Inflammatory macrophage (primary cell): ENCODE data around the gene SAP30L.

Source experiments
- DNase-seq, 2 donors: peaks; one replicate each; pipeline ENCODE4 v3.0.0-alpha.2; 2020 to 2022
- total RNA-seq, 18 experiments: gene quantifications; one replicate each; lab custom pipeline; 2026; ENCODE audit warnings: mixed read lengths in 6 of 18, inconsistent platforms in 2 of 18; lab: John Stamatoyannopoulos, UW

SAP30L gene, protein sequence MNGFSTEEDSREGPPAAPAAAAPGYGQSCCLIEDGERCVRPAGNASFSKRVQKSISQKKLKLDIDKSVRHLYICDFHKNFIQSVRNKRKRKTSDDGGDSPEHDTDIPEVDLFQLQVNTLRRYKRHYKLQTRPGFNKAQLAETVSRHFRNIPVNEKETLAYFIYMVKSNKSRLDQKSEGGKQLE
- 12.9 to 34.0 (median 20.9) reads per million in 18 experiments for total RNA-seq

DNA sequence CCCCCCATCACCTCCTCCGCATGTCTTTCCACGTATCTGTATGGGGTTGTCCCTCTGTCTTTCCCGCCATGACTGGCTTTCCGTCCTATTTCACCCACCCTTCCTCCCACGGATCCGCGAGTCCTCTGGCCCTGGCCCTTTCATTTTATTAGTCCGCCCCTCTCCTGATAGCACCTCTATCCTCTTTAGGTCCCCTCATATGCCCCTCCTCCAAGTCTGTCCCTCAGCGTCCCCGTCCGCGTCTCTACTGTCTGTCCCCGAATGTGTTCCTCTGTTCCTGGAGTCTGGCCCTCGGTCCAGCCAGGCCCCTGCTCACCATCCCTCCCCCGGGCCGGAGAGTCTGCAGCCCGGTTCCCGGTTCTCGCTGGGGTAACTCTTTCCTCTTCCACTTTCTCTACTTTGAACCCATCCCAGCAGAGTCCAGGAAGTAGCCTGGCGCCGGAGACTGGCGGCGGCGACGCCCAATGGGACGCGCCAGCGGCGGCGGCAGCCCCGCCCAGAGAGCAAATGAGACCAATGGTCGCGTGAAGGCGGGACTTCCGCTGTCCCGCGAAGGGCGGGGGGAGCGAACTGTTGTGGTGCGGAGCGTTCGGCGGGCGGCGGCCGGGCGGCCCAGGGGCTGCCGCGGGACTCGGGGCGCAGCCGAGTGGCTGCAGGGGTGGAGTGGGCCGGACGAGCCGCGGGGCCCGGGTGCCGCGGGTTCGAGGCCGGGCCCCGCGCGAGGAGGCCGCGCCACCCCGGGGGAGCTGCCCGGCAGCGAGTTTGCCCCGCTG, at the start of gene SAP30L:
SAP30L (plus strand) TSS at position 576 of the 773 bp plus-strand sequence. CDS start 608 bp downstream, outside the sequence.
- peak; percentile 97 to 98 for DNase-seq

DNA sequence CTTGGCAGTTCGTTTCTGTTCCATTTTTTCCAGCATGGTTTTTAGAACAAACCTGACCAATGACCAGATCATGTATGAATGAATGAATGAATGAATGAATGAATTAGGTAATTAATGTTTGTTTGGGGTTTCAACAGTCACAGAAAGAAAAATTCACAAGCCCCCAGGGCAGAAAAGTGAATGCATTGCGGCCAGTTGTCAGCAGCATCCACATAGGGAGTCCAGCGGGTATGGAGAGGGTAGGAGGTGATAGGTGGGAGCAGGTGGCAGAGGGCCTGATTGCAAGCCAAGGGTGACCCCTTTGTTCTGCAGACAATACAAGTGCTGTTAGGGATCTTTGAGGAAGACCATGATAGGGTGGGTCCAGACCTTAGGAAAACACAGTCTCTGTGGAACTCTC, 49.7 kb upstream of the SAP30L start:
- no peak for DNase-seq

DNA sequence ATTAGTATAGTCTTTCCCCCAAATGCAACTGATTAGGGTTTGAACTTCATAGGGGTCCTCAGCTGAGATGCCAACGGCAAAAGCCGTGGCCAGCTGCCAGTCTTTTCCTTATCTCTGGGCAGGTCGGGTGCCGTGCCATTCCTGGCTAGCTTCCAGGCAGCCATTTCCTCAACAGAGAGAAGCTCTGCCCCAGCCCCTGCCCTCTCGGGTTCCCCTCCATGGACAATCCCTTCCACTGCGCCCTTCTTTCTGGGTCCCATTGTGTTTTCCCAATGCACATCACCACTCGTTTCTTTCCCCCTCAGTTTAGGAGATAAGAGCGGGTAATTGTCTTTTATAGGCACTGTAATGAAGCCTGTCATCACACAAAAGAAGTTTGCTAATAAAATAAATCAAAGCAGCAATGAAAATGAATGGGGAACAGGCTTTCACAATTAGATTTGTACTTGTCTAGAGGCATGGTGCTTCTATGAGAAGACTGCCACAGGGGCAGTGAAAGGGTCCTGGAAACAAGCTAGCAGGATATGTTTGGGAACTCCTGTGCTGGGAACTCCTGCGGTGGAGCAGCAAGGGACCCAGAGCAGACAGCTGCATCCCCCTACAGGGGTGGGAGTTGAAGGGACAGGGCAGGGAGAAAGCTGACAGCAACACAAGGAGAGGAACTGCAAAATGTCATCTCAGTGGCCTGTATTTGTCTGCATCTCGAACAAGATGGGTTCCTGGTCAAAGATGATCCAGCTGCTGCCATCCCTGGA, 48.0 kb upstream of the SAP30L start:
- DNase-seq, result no peak

DNA sequence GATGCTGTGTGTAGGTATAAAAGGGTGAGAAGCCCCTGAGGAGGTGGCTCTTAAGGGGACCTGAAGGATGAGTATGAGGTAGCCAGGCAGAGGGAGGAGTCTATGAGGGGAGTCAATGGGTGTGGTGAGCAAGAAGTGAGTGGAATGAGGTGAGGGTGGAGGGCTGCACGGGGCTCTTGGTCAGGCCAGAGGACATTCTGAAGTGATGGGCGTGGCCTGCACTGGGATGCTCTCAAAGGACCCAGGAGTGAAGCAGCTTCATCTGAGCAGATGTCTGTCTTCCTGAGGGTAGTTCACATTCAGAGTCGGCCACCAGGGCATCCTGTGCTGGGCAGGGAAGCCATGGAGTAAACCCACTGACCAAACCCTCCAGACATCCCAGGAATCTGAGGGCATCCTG, 45.1 kb upstream of the SAP30L start:
- no peak for DNase-seq

DNA sequence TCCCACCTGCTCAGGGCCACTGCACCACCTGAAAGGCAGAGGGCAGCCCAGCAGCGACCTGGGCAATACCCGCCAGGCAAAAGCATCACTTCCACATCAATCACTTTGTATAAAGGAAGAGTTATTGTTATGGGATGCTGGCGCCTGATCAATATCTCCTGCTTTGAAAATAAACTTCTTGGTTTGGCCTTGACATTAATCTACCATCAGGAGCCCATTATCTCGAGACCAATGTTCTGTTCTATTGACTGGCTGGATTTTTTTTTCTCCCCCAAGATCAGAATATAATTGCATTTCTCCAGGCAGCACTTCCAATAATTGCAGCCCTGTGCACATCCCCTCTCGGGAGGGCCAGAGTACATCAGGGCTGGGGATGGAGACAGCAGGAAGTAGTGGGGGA, 44.4 kb upstream of the SAP30L start:
- no peak for DNase-seq

DNA sequence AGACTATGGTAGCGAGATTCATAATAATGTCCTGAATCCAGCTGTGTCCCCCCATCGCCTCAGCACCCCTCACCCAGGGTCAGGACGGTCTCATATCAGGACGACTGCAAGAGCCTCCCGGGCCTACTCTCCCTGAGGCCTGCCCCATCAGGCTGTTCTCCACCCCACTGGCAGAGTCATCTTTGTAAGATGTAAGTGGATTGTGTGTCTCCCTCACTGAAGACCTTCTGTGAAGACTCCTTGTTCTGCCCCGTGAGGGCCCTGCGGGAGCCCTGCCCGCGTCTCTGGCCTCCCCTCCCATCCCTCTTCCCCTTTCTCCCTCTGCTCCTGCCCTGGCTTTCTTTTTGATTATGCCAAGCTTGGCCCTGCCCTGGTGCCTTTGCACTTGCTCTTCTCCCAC, 43.9 kb upstream of the SAP30L start:
- DNase-seq, result no peak

DNA sequence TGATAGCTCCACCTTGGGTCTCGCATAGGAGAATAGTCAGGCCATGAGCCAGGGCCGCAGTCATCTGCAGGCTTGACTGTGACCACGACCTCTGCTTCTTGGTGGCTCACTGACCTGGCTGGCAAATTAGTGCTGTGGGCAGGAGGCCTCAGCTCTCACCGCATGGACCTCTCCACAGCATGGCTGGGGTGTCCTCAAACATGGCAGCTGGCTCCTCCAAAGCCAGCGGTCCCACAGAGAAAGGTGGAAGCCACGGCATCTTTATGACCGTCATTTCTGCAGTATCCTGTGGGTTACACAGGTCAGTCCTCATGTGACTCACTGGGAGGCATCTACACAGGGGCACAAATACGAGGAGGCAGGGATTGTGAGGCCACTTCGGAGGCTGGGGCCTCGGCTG, 43.2 kb upstream of the SAP30L start:
- no peak for DNase-seq

DNA sequence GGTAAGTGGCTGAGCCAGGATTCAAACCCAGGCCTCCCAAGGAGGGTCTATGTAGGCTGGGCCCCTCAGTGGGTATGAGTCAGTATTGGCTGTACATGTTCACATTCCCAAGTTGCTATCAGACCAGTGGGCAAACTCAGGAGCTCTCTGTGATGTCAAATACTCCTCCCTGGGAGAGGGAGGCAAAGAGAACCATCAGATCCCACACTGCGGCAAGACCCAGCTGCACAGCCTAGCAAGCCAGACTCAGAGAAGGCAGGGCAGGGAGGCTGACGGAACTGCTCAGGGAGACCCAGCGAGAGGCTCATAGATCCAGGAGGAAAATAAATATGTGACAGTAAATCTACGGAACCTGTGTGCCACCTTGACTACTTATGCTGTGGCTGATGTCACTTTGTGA, 42.6 kb upstream of the SAP30L start:
- no peak for DNase-seq

DNA sequence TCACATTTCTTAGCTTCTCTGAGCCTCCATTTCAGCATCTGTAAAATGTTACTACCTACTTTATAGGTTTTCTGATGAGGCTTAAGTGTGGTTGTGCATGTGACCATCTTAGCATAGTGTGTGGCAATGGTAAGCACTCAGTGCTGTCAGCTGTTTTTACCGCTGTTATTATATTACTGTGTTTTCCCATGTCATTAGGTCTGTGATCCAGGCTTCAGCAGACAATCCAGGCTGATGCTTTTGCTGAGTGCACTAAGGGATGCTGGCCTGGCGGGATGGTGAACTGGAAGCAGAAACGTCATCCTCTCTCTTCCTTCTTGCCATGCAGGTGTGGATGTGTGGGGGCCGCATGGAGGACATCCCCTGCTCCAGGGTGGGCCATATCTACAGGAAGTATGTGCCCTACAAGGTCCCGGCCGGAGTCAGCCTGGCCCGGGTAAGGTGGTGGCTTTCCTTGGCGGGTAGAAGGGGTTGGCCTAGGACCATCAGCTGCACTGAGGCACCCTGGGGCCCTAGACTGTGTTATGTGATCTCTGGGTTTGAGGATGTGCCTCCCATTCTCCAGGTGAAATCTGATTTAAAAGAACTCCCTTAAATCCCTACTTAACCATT, 41.9 kb upstream of the SAP30L start:
- DNase-seq, result no peak

DNA sequence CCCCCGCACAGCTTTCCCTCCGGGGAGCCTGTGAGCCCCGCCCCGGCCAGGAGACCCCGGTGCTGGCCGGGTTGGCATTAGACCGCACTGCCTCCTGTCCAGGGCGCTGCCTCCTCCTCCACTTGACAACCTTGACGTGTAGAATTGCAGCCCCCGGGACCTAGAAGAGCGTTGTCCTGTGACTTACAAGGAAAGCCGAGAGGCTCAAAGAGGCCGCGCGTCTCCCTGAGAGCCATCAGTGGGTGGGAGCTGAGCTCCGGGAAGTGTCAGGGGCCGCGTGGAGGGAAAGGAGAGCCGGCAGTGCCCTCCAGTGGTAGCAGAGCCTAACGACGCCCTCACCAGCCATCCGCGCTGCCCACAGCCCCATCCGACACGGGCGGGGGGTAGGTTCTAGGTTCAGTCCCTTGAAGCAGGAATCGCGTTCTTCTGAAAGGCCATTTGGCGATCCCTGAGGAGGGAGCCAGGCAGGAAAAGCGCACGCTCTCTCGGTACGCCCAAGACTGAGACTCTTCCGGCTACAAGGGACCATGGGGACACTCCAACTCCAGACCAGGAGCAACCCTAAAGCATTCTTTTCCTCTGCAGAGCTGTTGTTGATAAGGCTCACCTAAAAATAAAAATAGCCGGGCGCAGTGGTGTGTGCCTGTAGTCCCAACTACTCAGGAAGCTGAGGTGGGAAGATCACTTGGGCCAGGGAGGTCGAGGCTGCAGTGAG, 40.6 kb upstream of the SAP30L start:
- peak; percentile 64 to 81 for DNase-seq

DNA sequence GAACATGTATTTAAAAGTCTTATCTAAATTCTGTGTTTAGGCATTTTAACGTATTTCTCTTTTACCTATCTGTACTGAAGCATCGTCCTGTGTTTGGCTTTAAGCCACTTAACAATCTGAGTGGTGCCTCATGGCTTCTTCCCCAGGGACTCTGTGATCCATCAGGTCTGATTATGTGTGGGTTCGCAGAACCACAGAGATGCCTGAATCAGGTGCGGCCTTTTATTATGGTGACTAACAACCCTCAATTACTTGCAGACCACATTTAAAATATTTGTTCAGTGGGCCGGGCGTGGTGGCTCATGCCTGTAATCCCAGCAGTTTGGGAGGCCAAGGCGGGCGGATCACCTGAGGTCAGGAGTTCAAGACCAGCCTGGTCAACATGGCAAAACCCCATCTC, 39.6 kb upstream of the SAP30L start:
- DNase-seq, result no peak

DNA sequence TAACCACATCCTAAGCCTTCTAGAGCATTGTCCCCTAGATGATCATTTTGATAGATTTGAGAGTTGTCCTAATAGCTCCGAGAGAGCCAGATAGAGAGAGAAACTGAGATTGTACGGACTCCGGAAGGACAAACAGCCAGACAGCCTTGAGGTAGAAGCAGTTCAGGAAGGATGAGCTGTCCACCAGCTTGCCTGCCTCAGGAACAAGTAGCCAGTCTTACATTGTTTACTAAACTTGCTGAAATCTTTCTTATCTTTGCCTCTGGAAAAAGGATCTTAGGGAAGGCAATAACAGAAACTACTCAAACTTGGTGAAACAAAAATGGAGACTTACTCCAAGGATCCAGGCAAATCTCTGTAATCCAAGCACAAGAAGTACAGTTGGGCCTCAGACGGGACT, 39.0 kb upstream of the SAP30L start:
- DNase-seq, result no peak

DNA sequence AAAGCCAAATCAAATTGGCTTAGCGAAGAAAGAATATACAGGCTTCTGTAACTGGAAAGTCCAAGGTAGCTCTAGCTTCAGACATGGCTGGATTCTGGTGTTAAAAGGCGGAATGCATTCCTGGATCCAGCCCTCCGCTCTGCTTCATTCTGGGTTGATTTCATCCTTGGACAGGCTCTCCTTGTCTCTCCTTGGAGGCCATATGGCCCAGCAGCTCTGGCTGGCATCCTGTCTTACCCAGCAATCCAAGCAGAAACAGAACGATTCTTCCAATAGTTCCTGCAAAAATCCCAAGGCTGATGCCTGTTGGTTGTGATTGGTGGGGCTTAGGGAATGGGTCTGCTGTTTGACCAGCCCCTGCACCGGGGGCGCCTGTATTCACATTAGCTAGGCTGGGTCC, 37.0 kb upstream of the SAP30L start:
- DNase-seq, result no peak

DNA sequence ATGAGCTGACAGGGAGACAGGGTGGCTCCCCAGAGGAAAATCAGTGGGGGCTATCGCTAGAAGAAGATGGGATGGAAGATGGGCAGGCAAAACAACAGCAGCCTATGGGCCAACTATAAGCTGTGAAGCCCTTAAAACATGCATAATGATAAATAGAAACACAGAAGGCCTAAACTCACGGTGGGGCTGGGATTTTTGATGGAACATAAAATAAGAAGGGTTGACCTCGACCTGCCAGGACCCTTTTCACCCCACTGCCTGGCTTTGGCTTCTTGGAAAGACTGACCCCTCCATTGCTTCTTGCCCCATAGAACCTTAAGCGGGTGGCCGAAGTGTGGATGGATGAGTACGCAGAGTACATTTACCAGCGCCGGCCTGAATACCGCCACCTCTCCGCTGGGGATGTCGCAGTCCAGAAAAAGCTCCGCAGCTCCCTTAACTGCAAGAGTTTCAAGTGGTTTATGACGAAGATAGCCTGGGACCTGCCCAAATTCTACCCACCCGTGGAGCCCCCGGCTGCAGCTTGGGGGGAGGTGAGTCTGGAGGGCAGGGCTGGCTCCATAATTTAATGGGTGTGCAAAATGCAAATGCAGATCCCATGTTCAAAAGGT, 36.5 kb upstream of the SAP30L start:
- no peak for DNase-seq

DNA sequence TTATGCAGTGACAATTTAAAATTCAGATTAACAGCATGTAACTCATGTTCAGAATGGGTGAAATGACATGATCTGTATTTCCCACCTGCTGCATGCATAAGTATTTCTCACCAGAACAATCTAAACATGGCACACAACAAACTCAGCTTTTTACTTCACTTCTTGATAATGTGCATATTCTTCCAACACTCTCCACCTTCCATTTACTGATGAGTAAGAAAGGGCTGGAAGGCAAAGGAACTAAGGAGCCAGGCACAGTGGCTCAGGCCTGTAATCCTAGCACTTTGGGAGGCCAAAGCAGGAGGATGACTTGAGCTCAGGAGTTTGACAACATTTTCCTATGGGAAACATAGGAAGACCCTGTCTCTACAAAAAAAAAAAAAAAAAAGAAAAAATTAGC, 35.8 kb upstream of the SAP30L start:
- no peak for DNase-seq

DNA sequence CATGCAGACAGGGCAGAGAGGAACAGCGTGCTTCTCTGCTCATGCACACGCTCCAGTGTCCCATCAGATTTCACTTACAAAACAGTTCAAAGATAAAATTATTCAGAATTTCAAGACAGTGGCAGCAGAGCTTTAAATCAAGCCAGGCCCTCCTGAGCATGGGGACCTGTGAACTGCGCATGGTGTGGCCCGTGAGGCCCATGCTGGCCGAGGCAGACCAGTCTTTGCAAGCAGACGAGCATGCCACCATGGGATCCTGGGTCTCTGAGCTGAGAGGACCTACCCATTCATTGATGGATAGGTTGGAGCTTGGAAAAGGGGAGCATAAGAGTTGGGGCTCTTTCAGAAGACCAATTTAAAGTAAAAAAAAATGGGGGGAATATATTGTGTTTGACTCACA, 35.0 kb upstream of the SAP30L start:
- no peak for DNase-seq

DNA sequence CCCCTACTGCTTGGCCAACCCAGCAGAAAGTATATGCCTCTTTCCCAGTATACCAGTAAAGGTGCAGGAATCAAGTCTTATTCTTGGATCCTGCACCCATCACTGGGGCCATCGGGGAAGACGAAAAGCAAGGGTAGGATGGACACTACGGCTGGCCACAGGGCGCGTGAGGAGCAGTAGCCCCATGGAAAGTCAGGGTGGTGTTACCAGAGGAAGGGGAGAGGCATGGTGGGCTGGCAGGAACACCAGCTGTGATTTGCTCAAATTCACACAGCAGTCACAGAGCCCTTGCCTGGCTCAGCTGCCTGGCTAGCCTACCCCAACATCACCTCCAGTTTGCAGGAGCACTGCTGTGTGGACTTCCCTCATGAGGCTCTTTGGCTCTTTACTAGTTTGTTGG, 34.5 kb upstream of the SAP30L start:
- DNase-seq, result no peak

DNA sequence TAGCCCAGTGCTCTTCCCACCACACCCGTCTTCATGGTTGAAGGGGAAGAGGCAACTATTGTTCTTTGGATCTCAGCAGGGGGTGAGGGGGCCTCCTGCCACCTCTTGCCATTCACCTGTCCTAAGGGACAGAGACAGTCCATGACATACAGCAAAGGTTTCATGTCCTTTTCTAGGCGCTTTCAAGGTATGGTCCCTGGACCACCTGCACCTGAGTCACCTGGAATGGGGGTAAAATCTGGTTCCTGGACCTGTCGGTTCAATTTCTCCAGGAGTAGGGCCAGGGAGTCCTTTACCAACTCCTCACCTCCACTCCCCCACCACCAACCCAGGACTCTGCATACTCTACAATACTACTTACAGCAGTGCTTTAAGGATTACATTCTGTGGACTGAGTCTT, 33.5 kb upstream of the SAP30L start:
- DNase-seq, result no peak

DNA sequence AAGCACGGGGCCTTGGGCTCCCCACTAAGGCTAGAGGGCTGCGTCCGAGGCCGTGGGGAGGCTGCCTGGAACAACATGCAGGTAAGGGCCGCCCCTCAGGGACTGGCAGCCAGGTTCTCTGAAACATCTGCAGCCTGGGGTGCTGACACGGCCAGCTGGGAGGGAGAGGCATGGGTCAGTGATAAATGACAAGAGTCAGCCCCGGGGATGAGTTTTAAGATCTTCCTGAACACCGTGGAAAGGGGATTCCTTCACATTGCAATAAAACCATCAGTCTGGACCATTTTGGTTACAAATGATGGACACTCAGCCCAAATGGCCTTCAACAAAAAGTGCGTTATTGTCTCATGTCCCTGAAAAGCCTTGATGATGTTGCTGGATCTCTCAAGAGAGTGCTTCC, 32.9 kb upstream of the SAP30L start:
- DNase-seq, result no peak

DNA sequence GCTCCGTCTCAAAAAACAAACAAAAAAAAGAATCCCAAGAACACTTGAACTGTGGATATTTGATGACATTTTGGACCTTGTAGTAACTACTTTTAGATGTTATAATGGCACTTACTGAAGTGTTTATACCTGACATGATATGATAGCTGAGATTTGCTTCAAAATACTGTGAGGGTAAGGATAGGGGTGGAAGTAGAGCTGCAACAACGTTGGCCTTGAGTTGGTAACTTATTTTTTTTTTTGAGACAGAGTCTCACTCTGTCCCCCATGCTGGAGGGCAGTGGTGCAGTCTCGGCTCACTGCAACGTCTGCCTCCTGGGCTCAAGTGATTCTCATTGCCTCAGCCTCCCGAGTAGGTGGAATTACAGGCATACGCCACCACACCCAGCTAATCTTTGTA, 30.7 kb upstream of the SAP30L start:
- no peak for DNase-seq

DNA sequence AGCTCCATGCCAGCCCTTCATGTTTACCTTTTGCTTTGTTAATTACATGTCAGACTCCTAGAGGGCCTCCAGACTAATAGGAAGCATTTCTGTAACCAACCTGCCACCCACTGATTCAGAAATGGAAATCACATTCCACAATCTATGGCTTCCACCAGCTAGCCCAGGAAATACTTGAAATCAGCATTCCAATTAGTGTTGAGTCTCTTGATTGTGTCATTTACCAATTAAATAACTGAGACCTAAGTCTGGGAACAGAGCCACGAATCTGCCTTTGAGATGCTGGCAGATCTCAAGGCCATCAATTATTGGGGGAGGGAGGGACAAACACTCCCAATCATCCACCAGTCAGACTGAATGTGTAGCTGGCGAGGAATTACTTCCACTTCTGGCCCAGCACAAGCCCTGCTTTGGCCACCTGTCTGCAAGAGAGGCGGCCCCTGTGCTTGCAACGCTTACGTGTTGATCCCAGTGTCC, 27.4 kb upstream of the SAP30L start:
- DNase-seq, result no peak

DNA sequence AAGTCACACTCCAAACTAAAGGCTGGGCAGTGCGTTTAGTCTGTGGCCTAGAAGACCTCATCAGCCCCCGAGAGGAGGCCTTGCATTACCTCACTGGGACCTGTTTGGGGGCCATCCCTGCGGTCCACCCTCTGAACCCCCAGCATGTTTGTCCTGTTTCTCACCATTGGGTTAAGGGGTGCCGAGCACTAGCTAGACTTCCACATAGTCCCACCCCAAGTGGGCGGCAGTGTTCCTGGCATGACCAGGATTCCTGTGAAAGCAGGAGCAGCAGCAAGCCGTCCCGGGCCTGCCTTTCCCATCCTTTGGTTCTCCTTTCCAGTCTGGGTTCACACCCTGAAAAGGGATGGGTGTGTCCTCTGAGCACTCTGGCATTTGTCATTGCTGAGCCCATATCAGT, 26.6 kb upstream of the SAP30L start:
- no peak for DNase-seq
